Keratinocyte (primary cell): ENCODE results near the gene SMYD4.

Experiments
- EZH2 ChIP-seq: IDR thresholded peaks from one replicate; pipeline ENCODE4 v1.6.1; 2012; ENCODE audit warnings: inconsistent platforms, mild to moderate bottlenecking, low read length, moderate library complexity
- TF ChIP-seq, protein P1 (sequence below), 3 experiments: IDR thresholded peaks in 1 of 3; conservative IDR thresholded peaks in 1 of 3; optimal IDR thresholded peaks in 1 of 3; 2 replicates in 2 of 3; 3 replicates in 1 of 3; pipeline versions ENCODE3 to v1.5.1; 2011; ENCODE audit warnings: low read length in 3 of 3, mild to moderate bottlenecking in 3 of 3, moderate library complexity in 2 of 3, control low read depth in 1 of 3, inconsistent platforms in 1 of 3; ENCODE audit not compliant: insufficient read depth in 2 of 3; ENCODE audit errors: extremely low read depth in 1 of 3

DNA sequence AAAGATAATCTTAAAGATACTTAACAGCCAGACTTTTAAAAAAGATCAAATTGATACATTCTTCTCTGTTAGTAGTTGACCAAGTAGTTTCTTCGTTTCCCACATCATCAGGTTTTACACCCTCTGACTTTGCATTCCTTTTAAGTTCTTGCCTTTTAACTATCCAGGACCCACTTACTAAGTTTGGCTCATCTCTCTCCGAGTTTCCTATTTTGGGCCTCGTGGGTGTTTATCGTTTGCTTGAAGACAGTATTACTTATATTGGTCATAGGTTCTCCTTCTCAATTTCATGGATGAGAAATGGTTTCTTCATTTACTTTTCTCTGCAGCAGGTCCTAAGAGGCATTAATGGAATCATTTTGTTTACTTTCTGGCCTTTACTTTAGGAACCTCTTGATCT is 43.3 kb upstream of the SMYD4 start:
- TF ChIP-seq, protein P1, sequence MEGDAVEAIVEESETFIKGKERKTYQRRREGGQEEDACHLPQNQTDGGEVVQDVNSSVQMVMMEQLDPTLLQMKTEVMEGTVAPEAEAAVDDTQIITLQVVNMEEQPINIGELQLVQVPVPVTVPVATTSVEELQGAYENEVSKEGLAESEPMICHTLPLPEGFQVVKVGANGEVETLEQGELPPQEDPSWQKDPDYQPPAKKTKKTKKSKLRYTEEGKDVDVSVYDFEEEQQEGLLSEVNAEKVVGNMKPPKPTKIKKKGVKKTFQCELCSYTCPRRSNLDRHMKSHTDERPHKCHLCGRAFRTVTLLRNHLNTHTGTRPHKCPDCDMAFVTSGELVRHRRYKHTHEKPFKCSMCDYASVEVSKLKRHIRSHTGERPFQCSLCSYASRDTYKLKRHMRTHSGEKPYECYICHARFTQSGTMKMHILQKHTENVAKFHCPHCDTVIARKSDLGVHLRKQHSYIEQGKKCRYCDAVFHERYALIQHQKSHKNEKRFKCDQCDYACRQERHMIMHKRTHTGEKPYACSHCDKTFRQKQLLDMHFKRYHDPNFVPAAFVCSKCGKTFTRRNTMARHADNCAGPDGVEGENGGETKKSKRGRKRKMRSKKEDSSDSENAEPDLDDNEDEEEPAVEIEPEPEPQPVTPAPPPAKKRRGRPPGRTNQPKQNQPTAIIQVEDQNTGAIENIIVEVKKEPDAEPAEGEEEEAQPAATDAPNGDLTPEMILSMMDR (optimal IDR thresholded peaks at IDR 0.05 in 1 of 3, IDR thresholded peaks at IDR 0.05 in 1 of 3, conservative IDR thresholded peaks at IDR 0.05 in 1 of 3; ENCODE audit: extremely low read depth in 1 of 3, insufficient read depth in 2 of 3, low read length in 3 of 3): no peak
- no peak for TF ChIP-seq EZH2
